ENCODE results near the gene GPR39. TPM values are rescaled to one million over a fixed set of nuclear protein-coding genes. Genes with fewer than 3 reads are reported as not detected.

The GPR39 gene
- total RNA-seq, 1 experiment from 2014 or later, result 34.8 TPM

GRCh38 chr2:132618734-132619133 is 202.1 kb downstream of the GPR39 start:
- no TSS peak for BruUV-seq (replicated peaks)
- Histone ChIP-seq H4K20me1 (ENCODE audit: low read length) (no peaks in the 10 kb centered on the region; the same call in none of the 2 replicates), H3F3A (ENCODE audit: low read length, unreplicated experiment) (peaks cover 3% of the 10 kb centered on the region), H3K4me3 (ENCODE audit: low read length) (no peak overlapping the region), H3K4me2 (ENCODE audit: low read length) (no peak overlapping the region), H3K9me2 (replicated peaks; ENCODE audit: low read length) (no peaks in the 10 kb centered on the region), H3K4me1 (ENCODE audit: insufficient read depth, low read length) (peaks cover 24% of the 10 kb centered on the region), H3K9ac (ENCODE audit: low read length) (no peak overlapping the region), H3K36me3 (ENCODE audit: low read depth, low read length) (no peaks in the 10 kb centered on the region), H3K27ac (ENCODE audit: low read length) (no peak overlapping the region), H2AFZ (ENCODE audit: low read length) (no peak overlapping the region), H3K79me2 (ENCODE audit: low read length) (peaks cover 10% of the 10 kb centered on the region; the same call in 1 of the 2 replicates), H3K27me3 (ENCODE audit: low read length) (no peaks in the 10 kb centered on the region), H3K9me3 (ENCODE audit: low read length) (no peaks in the 10 kb centered on the region)
- POLR2A ChIA-PET (ENCODE audit: unreplicated experiment), result no interaction called here
- intact Hi-C loops (cut with micrococcal nuclease), result no loop called here
- DNase-seq, result no peak
- no peak for ATAC-seq
- no peak for TF ChIP-seq EZH2 (IDR thresholded peaks at IDR 0.05; ENCODE audit: low read length, unreplicated experiment)
- no peak for TF ChIP-seq CTCF (conservative IDR thresholded peaks at IDR 0.05; ENCODE audit: low read depth, low read length)
- no peak for TF ChIP-seq EZH2phosphoT487 (IDR thresholded peaks at IDR 0.05; ENCODE audit: borderline replicate concordance, low read length)
- CTCF ChIA-PET, result no interaction called here

GRCh38 chr2:132620115-132620514 is 203.5 kb downstream of the GPR39 start:
- H3K27ac ChIP-seq (ENCODE audit: low read length), result no peak overlapping the region
- no peaks in the 10 kb centered on the region; the same call in none of the 2 replicates for H4K20me1 ChIP-seq (ENCODE audit: low read length)
- H3K27me3 ChIP-seq (ENCODE audit: low read length), result no peaks in the 10 kb centered on the region
- DNase-seq (peak; percentile 65), ATAC-seq (no peak)
- peaks cover 3% of the 10 kb centered on the region for H3F3A ChIP-seq (ENCODE audit: low read length, unreplicated experiment)
- ChIA-PET CTCF (no interaction called here), POLR2A (ENCODE audit: unreplicated experiment) (interaction anchor here (0.7 kb wide), 1 partner anchor 547 kb away, joined by 4 read pairs; no protein-coding TSS in a partner anchor)
- no peaks in the 10 kb centered on the region for H3K9me3 ChIP-seq (ENCODE audit: low read length)
- intact Hi-C loops (cut with micrococcal nuclease), result no loop called here
- H3K79me2 ChIP-seq (ENCODE audit: low read length), result peaks cover 22% of the 10 kb centered on the region
- no peaks in the 10 kb centered on the region for H3K9me2 ChIP-seq (replicated peaks; ENCODE audit: low read length)
- no peaks in the 10 kb centered on the region for H3K36me3 ChIP-seq (ENCODE audit: low read depth, low read length)
- BruUV-seq (replicated peaks), result no TSS peak
- H2AFZ ChIP-seq (ENCODE audit: low read length), result no peak overlapping the region
- no peak overlapping the region for H3K9ac ChIP-seq (ENCODE audit: low read length)
- no peak overlapping the region for H3K4me3 ChIP-seq (ENCODE audit: low read length)
- H3K4me2 ChIP-seq (ENCODE audit: low read length), result no peak overlapping the region
- peaks cover 28% of the 10 kb centered on the region for H3K4me1 ChIP-seq (ENCODE audit: insufficient read depth, low read length)
- TF ChIP-seq EZH2 (IDR thresholded peaks at IDR 0.05; ENCODE audit: low read length, unreplicated experiment) (no peak), CTCF (conservative IDR thresholded peaks at IDR 0.05; ENCODE audit: low read depth, low read length) (no peak), EZH2phosphoT487 (IDR thresholded peaks at IDR 0.05; ENCODE audit: borderline replicate concordance, low read length) (no peak)

- DNase-seq (no peak), ATAC-seq (no peak)
- ChIA-PET CTCF (no interaction called here), POLR2A (ENCODE audit: unreplicated experiment) (no interaction called here)
- BruUV-seq (replicated peaks), result no TSS peak
- intact Hi-C loops (cut with micrococcal nuclease), result no loop called here
- Histone ChIP-seq H3K27ac (ENCODE audit: low read length) (no peak overlapping the region), H3K4me3 (ENCODE audit: low read length) (no peak overlapping the region), H3K4me1 (ENCODE audit: insufficient read depth, low read length) (peaks cover 28% of the 10 kb centered on the region), H4K20me1 (ENCODE audit: low read length) (no peaks in the 10 kb centered on the region; the same call in none of the 2 replicates), H3K9ac (ENCODE audit: low read length) (no peak overlapping the region), H2AFZ (ENCODE audit: low read length) (no peak overlapping the region), H3K9me3 (ENCODE audit: low read length) (no peaks in the 10 kb centered on the region), H3F3A (ENCODE audit: low read length, unreplicated experiment) (peaks cover 3% of the 10 kb centered on the region), H3K27me3 (ENCODE audit: low read length) (no peaks in the 10 kb centered on the region), H3K79me2 (ENCODE audit: low read length) (peaks cover 28% of the 10 kb centered on the region), H3K9me2 (replicated peaks; ENCODE audit: low read length) (no peaks in the 10 kb centered on the region), H3K36me3 (ENCODE audit: low read depth, low read length) (no peaks in the 10 kb centered on the region), H3K4me2 (ENCODE audit: low read length) (no peak overlapping the region)
- TF ChIP-seq EZH2phosphoT487 (IDR thresholded peaks at IDR 0.05; ENCODE audit: borderline replicate concordance, low read length) (no peak), CTCF (conservative IDR thresholded peaks at IDR 0.05; ENCODE audit: low read depth, low read length) (no peak), EZH2 (IDR thresholded peaks at IDR 0.05; ENCODE audit: low read length, unreplicated experiment) (no peak)
These were observed 204.7 kb downstream of the GPR39 start for GRCh38 chr2:132621131-132621875.

Data from PC-3 (cell line).